GM10248 (cell line): ENCODE measurements around the gene CEP295NL.

Source experiments
- CTCF ChIA-PET: fragments of 300-600 bp; sonication (Branson Sonifier 250); formaldehyde crosslinking; extraction: SDS; loops from one replicate; lab custom pipeline; 2021; ENCODE audit warnings: antibody characterized with exemption; lab: Yijun Ruan, JAX
- POLR2A ChIA-PET: fragments of 350-650 bp; sonication (Branson Sonifier 250); formaldehyde crosslinking; extraction: SDS; loops from one replicate; lab custom pipeline; 2020; ENCODE audit warnings: antibody characterized with exemption; lab: Yijun Ruan, JAX
- DNase-seq: peaks from one replicate; pipeline ENCODE4 v3.0.0; 2012; ENCODE audit errors: extremely low spot score
- CTCF ChIP-seq: IDR thresholded peaks from 2 replicates; pipeline ENCODE4 v1.5.1; 2012; ENCODE audit warnings: mild to moderate bottlenecking, low read depth; ENCODE audit errors: extremely low read depth, missing control alignments, control extremely low read depth

CEP295NL gene

DNA sequence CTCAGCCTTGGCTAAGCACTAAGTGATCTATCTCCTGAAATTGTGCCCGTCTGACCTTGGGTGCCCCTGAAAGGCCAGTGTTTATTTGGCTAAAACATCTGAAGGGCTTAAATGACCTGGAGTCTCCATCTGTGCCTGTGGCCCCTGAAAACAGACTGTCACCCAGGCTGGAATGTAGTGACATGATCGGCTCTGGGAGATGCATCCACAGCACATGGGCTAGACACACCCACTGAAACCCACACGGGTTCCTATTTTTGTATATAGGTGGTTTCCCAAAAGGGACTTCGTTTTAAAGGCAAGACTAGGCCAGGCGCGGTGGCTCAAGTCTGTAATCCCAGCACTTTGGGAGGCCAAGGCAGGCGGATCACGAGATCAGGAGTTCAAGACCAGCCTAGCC is 13.5 kb downstream of the CEP295NL start:
- peak; percentile 69 for DNase-seq
- CTCF ChIA-PET: interaction anchor here (1.2 to 1.9 kb wide), 2 partner anchors 11 to 24 kb away, joined by 3 to 8 read pairs; no protein-coding TSS in a partner anchor

DNA sequence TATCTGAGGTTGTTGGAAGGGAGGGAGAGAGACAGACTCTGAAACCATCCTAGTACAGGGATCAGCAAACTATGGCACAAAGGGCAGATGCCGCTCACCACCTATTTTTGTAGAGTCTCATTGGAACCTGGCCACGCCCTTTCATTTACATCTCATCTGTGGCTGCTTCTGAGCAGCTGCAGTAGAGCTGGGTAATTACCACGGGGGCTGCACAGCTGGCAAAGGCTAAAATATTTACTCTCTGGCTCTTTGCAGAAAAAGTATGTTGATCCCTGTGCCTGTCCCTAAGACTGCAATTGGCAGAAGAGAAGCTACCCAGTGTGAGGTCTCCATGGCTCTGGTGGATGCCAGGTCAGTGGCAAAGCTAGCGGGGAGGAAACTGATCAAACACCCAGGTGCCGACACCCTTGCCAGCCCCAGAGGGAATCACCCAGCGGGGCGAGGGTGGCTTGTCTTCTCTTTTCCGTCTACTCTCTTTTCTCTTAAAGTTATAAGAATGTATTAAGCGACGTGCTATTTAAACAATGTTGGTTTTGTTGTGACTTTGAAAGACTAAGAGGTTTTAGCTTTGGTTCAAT is 14.0 kb downstream of the CEP295NL start:
- no peak for DNase-seq
- TF ChIP-seq CTCF: no peak
- ChIA-PET POLR2A (no interaction called here), CTCF (no interaction called here)

More for the DNA sequence above, 13.5 kb downstream of the CEP295NL start:
- POLR2A ChIA-PET: no interaction called here
- TF ChIP-seq CTCF: no peak

GRCh38 chr17:78886954-78887353 is 16.0 kb downstream of the CEP295NL start:
- no peak for DNase-seq
- CTCF ChIA-PET: interaction anchor here (0.9 to 3.3 kb wide), 4 partner anchors 12 to 202 kb away, joined by 3 to 13 read pairs (median 4); no protein-coding TSS in a partner anchor
- POLR2A ChIA-PET: interaction anchor here (0.6 to 1.2 kb wide), 2 partner anchors 10 to 705 kb away, joined by 3 to 4 read pairs; no protein-coding TSS in a partner anchor
- no peak for TF ChIP-seq CTCF

- TF ChIP-seq CTCF: no peak
- DNase-seq: no peak
- ChIA-PET CTCF (interaction anchor here (0.9 to 3.3 kb wide), 2 partner anchors 21 to 203 kb away, joined by 3 to 13 read pairs; no protein-coding TSS in a partner anchor), POLR2A (interaction anchor here (1.2 kb wide), 1 partner anchor 9 kb away, joined by 3 read pairs; no protein-coding TSS in a partner anchor)
Measured at GRCh38 chr17:78885956-78886355, 17.0 kb downstream of the CEP295NL start.

GRCh38 chr17:78884876-78885667 is 17.9 kb downstream of the CEP295NL start:
- TF ChIP-seq CTCF: no peak
- POLR2A ChIA-PET: no interaction called here
- CTCF ChIA-PET: interaction anchor here (3.3 kb wide), 1 partner anchor 20 kb away, joined by 13 read pairs; no protein-coding TSS in a partner anchor
- no peak for DNase-seq

- no peak for TF ChIP-seq CTCF
- ChIA-PET CTCF (no interaction called here), POLR2A (no interaction called here)
- DNase-seq: no peak
Measured at GRCh38 chr17:78884148-78884825, 18.7 kb downstream of the CEP295NL start.
